Body of pancreas (tissue), 4 donors: ENCODE data around the gene NIFK.

Source experiments
- POLR2A ChIP-seq, 3 donors: fragments of 450-650 bp; IDR thresholded peaks; one replicate each; pipeline ENCODE4 v1.6.1; 2016; ENCODE audit warnings: antibody characterized with exemption in 3 of 3, mild to moderate bottlenecking in 2 of 3
- TF ChIP-seq, protein P1 (sequence below), 7 experiments: fragments of 450-650 bp in 4 of 7; fragments of 200-600 bp in 3 of 7; sonication (generic) in 3 of 7; IDR thresholded peaks; one replicate each; pipeline ENCODE4 v1.5.1; 2016 to 2019; ENCODE audit warnings: antibody characterized with exemption in 7 of 7

DNA sequence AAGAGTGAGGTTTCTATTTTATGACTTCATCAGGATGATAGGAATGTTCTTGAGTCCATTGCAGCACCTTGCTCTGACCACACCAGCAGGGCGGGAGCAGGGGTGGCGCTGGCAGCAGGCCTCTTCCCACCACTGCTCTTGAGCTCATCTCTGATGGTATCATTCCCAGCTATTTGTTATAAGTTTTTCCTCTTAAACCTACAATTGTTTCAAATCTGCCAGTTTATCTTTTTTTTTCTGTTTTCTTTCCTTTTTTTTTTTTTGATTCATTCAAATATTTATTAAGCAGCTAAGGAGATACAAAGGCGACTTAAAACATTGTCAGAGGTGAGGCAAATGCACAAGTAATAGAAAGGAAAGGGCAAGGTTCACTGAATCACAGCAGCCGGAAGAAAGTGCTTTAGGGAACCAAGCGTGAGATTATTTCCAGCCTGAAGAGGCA lies 28.7 kb downstream of the NIFK start:
- TF ChIP-seq, protein P1, sequence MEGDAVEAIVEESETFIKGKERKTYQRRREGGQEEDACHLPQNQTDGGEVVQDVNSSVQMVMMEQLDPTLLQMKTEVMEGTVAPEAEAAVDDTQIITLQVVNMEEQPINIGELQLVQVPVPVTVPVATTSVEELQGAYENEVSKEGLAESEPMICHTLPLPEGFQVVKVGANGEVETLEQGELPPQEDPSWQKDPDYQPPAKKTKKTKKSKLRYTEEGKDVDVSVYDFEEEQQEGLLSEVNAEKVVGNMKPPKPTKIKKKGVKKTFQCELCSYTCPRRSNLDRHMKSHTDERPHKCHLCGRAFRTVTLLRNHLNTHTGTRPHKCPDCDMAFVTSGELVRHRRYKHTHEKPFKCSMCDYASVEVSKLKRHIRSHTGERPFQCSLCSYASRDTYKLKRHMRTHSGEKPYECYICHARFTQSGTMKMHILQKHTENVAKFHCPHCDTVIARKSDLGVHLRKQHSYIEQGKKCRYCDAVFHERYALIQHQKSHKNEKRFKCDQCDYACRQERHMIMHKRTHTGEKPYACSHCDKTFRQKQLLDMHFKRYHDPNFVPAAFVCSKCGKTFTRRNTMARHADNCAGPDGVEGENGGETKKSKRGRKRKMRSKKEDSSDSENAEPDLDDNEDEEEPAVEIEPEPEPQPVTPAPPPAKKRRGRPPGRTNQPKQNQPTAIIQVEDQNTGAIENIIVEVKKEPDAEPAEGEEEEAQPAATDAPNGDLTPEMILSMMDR (IDR thresholded peaks at IDR 0.05) = no peak
- peak in 1 of 3 donors; percentile 25 for TF ChIP-seq POLR2A (IDR thresholded peaks at IDR 0.05)
